Measurements from ENCODE around the gene UMAD1. TPM values are rescaled to one million over a fixed set of nuclear protein-coding genes. Genes with fewer than 3 reads are reported as not detected.
"Not testable (repeated sequence)": the region's sequence is repeated elsewhere in the genome, so short reads cannot be mapped to it uniquely, and the experiment has no call there.

UMAD1 gene
- total RNA-seq, 4 donors from 2014 or later, result 39.4 to 46.4 (median 44.0) TPM

- intact Hi-C loops (cut with DNase I), result no loop called here
- no peak for DNase-seq
- 95 to 97% methylated on average over 3 of the region's 3 CpGs for WGBS, 2 donors
- Histone ChIP-seq H3K9me3 (no peaks in the 10 kb centered on the region), H3K27ac (no peak overlapping the region), H3K27me3 (no peaks in the 10 kb centered on the region), H3K4me3 (replicated peaks in 1 of 3) (no peak overlapping the region), H3K36me3 (no peaks in the 10 kb centered on the region), H3K4me1 (peaks cover 7 to 9% of the 10 kb centered on the region in 2 donors)
- no peak for TF ChIP-seq POLR2A (IDR thresholded peaks at IDR 0.05)
- TF ChIP-seq, protein P1, sequence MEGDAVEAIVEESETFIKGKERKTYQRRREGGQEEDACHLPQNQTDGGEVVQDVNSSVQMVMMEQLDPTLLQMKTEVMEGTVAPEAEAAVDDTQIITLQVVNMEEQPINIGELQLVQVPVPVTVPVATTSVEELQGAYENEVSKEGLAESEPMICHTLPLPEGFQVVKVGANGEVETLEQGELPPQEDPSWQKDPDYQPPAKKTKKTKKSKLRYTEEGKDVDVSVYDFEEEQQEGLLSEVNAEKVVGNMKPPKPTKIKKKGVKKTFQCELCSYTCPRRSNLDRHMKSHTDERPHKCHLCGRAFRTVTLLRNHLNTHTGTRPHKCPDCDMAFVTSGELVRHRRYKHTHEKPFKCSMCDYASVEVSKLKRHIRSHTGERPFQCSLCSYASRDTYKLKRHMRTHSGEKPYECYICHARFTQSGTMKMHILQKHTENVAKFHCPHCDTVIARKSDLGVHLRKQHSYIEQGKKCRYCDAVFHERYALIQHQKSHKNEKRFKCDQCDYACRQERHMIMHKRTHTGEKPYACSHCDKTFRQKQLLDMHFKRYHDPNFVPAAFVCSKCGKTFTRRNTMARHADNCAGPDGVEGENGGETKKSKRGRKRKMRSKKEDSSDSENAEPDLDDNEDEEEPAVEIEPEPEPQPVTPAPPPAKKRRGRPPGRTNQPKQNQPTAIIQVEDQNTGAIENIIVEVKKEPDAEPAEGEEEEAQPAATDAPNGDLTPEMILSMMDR (IDR thresholded peaks at IDR 0.05), result no peak
Measured at GRCh38 chr7:7670490-7670889, 29.9 kb downstream of the UMAD1 start.

- Histone ChIP-seq H3K36me3 (no peaks in the 10 kb centered on the region), H3K27ac (no peak overlapping the region), H3K9me3 (no peaks in the 10 kb centered on the region), H3K4me1 (peaks cover 7 to 9% of the 10 kb centered on the region in 2 donors), H3K4me3 (replicated peaks in 1 of 3) (no peak overlapping the region), H3K27me3 (no peaks in the 10 kb centered on the region)
- intact Hi-C loops (cut with DNase I), result no loop called here
- no peak for DNase-seq
- WGBS, 2 donors, result 65 to 66% methylated on average over 3 of the region's 3 CpGs
- TF ChIP-seq POLR2A (IDR thresholded peaks at IDR 0.05), result no peak
- TF ChIP-seq, protein P1 (IDR thresholded peaks at IDR 0.05), result no peak
Measured at GRCh38 chr7:7671361-7671760, 30.8 kb downstream of the UMAD1 start.

DNA sequence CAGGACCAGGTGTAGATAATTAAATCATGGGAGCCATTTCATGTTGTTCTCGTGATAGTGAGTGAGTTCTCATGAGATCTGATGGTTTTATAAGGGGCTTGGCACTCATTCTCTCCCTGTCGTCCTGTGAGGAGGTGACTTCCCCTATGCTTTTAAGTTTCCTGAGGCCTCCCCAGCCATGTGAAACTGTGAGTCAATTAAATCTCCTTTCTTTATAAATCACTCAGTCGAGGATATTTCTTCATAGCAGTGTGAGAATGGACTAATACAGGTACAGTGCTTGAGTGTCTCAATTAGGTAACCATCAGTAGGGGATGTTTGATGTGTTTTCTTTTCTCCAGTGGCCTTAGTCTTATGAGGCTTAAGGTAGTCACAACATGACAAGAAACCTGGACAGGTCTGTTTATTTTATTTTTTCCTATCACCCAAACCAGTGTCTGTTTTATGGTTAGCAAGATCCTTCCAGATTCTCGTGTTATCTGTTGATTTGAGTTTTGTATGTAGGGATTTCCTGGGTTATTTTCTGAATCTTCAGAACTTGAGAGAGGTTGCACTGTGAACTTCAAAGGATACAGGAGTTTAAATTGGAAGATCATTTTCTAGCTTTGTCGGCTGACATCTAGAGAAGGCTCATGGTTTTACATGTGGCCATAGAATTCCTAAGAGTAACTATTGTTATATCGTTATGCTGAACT lies 32.1 kb downstream of the UMAD1 start:
- WGBS, 2 donors, result 84 to 88% methylated on average over 6 of the region's 6 CpGs
- Histone ChIP-seq H3K27ac (no peak overlapping the region), H3K4me3 (replicated peaks in 1 of 3) (no peak overlapping the region), H3K27me3 (no peaks in the 10 kb centered on the region), H3K36me3 (no peaks in the 10 kb centered on the region), H3K4me1 (peaks cover 4 to 6% of the 10 kb centered on the region in 2 donors), H3K9me3 (no peaks in the 10 kb centered on the region)
- intact Hi-C loops (cut with DNase I), result no loop called here
- DNase-seq, result no peak
- no peak for TF ChIP-seq POLR2A (IDR thresholded peaks at IDR 0.05)
- TF ChIP-seq, protein P1 (IDR thresholded peaks at IDR 0.05), result no peak

- H3K27ac ChIP-seq, result no peak overlapping the region
- TF ChIP-seq POLR2A (IDR thresholded peaks at IDR 0.05), result no peak
- TF ChIP-seq, protein P1 (IDR thresholded peaks at IDR 0.05), result no peak
- no peak overlapping the region for H3K4me3 ChIP-seq (replicated peaks in 1 of 3)
- no peaks in the 10 kb centered on the region for H3K27me3 ChIP-seq
- WGBS, 2 donors, result 94% methylated on average over 2 of the region's 2 CpGs
- no peaks in the 10 kb centered on the region for H3K9me3 ChIP-seq
- no peak for DNase-seq
- H3K36me3 ChIP-seq, result no peaks in the 10 kb centered on the region
- intact Hi-C loops (cut with DNase I), result no loop called here
- peaks cover 0 to under 1% of the 10 kb centered on the region in 2 donors for H3K4me1 ChIP-seq
Measured at GRCh38 chr7:7673240-7673550, 32.6 kb downstream of the UMAD1 start.

- Histone ChIP-seq H3K4me3 (replicated peaks in 1 of 3) (no peak overlapping the region), H3K36me3 (no peaks in the 10 kb centered on the region), H3K4me1 (no peaks in the 10 kb centered on the region), H3K27ac (no peak overlapping the region), H3K27me3 (no peaks in the 10 kb centered on the region), H3K9me3 (no peaks in the 10 kb centered on the region)
- TF ChIP-seq, protein P1 (IDR thresholded peaks at IDR 0.05), result no peak
- TF ChIP-seq POLR2A (IDR thresholded peaks at IDR 0.05), result no peak
- DNase-seq, result no peak
- intact Hi-C loops (cut with DNase I), result no loop called here
- 75 to 93% methylated on average over 6 of the region's 6 CpGs for WGBS, 2 donors
Measured at GRCh38 chr7:7675686-7676085, 35.1 kb downstream of the UMAD1 start.

GRCh38 chr7:7679640-7680039 lies 39.1 kb downstream of the UMAD1 start:
- intact Hi-C loops (cut with DNase I), result loop anchor here (10.0 kb wide), 1 partner anchor 65 kb away; no protein-coding TSS in a partner anchor
- not testable (repeated sequence) for H3K9me3 ChIP-seq; H3K4me3 ChIP-seq (replicated peaks in 1 of 3); H3K27me3 ChIP-seq; H3K36me3 ChIP-seq; DNase-seq; H3K27ac ChIP-seq
- H3K4me1 ChIP-seq, result peaks cover 20 to 27% of the 10 kb centered on the region in 2 donors
- 97 to 98% methylated on average over 2 of the region's 2 CpGs for WGBS, 2 donors

Data from thyroid gland (tissue), 4 donors.